Prostate gland (tissue), 2 donors: ENCODE measurements around the gene STAMBP. TPM values are rescaled to one million over a fixed set of nuclear protein-coding genes. Genes with fewer than 3 reads are reported as not detected.

Experiments
- DNase-seq: peaks from one replicate; pipeline ENCODE4 v3.0.0-alpha.2; 2019; ENCODE audit warnings: low spot score
- H3K27ac ChIP-seq, 2 donors: fragments of 200-600 bp; sonication (generic); 2 replicates each; pipeline ENCODE4 v1.5.1; 2017 to 2019
- H3K27me3 ChIP-seq: fragments of 200-600 bp; sonication (generic); replicated peaks from 2 replicates; pipeline ENCODE4 v1.5.1; 2019; ENCODE audit not compliant: insufficient read depth
- H3K36me3 ChIP-seq, 2 donors: fragments of 200-600 bp; sonication (generic); 1 replicate in 1 of 2; 2 replicates in 1 of 2; pipeline versions ENCODE4 v1.5.1 to v1.8.1; 2017 to 2019
- H3K4me1 ChIP-seq: fragments of 200-600 bp; sonication (generic); replicated peaks from 2 replicates; pipeline ENCODE4 v1.5.1; 2019
- H3K4me3 ChIP-seq, 2 donors: fragments of 200-600 bp; sonication (generic); 2 replicates each; pipeline ENCODE4 v1.5.1; 2017 to 2019
- H3K9me3 ChIP-seq: fragments of 200-600 bp; sonication (generic); 2 replicates; pipeline ENCODE4 v1.5.1; 2017
- CTCF ChIP-seq, 4 experiments: fragments of 200-600 bp in 2 of 4; fragments of 450-650 bp in 2 of 4; sonication (generic) in 2 of 4; IDR thresholded peaks; 1 replicate in 3 of 4; 2 replicates in 1 of 4; pipeline ENCODE4 v1.5.1; 2016 to 2019; ENCODE audit warnings: antibody characterized with exemption in 4 of 4, mild to moderate bottlenecking in 2 of 4, moderate library complexity in 2 of 4
- POLR2A ChIP-seq: fragments of 450-650 bp; IDR thresholded peaks from one replicate; pipeline ENCODE4 v1.6.1; 2016; ENCODE audit warnings: antibody characterized with exemption, mild to moderate bottlenecking
- POLR2AphosphoS5 ChIP-seq: sonication (generic); formaldehyde crosslinking; IDR thresholded peaks from one replicate; pipeline ENCODE4 v1.6.1; 2017; ENCODE audit warnings: antibody characterized with exemption
- WGBS: methylation state at CpG from one replicate; pipeline ENCODE4 v1.1.5; 2018; 5-methylcytosine and 5-hydroxymethylcytosine counted together
- intact Hi-C: fragments of 100-400 bp; cut with DNase I; formaldehyde crosslinking; loops from one replicate; pipeline ENCODE4 v1.14.2; 2022
- total RNA-seq, 2 donors: library from RNA; depleted of rRNA; stranded (reverse); fragments of >200 nt; gene quantifications; one replicate each; pipeline ENCODE4 v1.1.0, GENCODE V29; 2016

STAMBP gene
- total RNA-seq, 2 donors from 2014 or later = 45.9 to 56.6 TPM

GRCh38 chr2:73852020-73852419 lies 23.3 kb downstream of the STAMBP start:
- H3K27ac ChIP-seq = no peak overlapping the region
- H3K27me3 ChIP-seq = no peaks in the 10 kb centered on the region
- no peaks in the 10 kb centered on the region for H3K9me3 ChIP-seq
- intact Hi-C loops = no loop called here
- peaks cover 0 to 8% of the 10 kb centered on the region in 2 donors for H3K36me3 ChIP-seq
- DNase-seq = no peak
- H3K4me3 ChIP-seq = no peak overlapping the region
- no peaks in the 10 kb centered on the region for H3K4me1 ChIP-seq
- no peak for TF ChIP-seq POLR2AphosphoS5
- no peak for TF ChIP-seq CTCF (IDR thresholded peaks at IDR 0.05)
- no peak for TF ChIP-seq POLR2A

- no peak overlapping the region for H3K4me3 ChIP-seq
- no peaks in the 10 kb centered on the region for H3K9me3 ChIP-seq
- H3K27ac ChIP-seq = no peak overlapping the region
- DNase-seq = no peak
- WGBS = 80% methylated on average over 2 of the region's 2 CpGs
- H3K36me3 ChIP-seq = no peaks in the 10 kb centered on the region
- TF ChIP-seq POLR2AphosphoS5 = no peak
- TF ChIP-seq POLR2A = no peak
- TF ChIP-seq CTCF (IDR thresholded peaks at IDR 0.05) = no peak
- no peaks in the 10 kb centered on the region for H3K4me1 ChIP-seq
- intact Hi-C loops = no loop called here
- no peaks in the 10 kb centered on the region for H3K27me3 ChIP-seq
These were observed 26.8 kb downstream of the STAMBP start for GRCh38 chr2:73855526-73855925.

- intact Hi-C loops = no loop called here
- no peak for DNase-seq
- Histone ChIP-seq H3K9me3 (no peaks in the 10 kb centered on the region), H3K4me1 (no peaks in the 10 kb centered on the region), H3K4me3 (no peak overlapping the region), H3K36me3 (no peaks in the 10 kb centered on the region), H3K27ac (no peak overlapping the region), H3K27me3 (no peaks in the 10 kb centered on the region)
- no peak for TF ChIP-seq POLR2AphosphoS5
- TF ChIP-seq CTCF (IDR thresholded peaks at IDR 0.05) = no peak
- no peak for TF ChIP-seq POLR2A
These were observed 27.5 kb downstream of the STAMBP start for GRCh38 chr2:73856214-73856613.

- 91% methylated on average over 6 of the region's 6 CpGs for WGBS
- no peak overlapping the region for H3K4me3 ChIP-seq
- no peaks in the 10 kb centered on the region for H3K27me3 ChIP-seq
- H3K9me3 ChIP-seq = no peaks in the 10 kb centered on the region
- TF ChIP-seq POLR2A (no peak), POLR2AphosphoS5 (no peak), CTCF (IDR thresholded peaks at IDR 0.05) (no peak)
- H3K36me3 ChIP-seq = peaks cover 6 to 8% of the 10 kb centered on the region in 2 donors
- DNase-seq = no peak
- H3K4me1 ChIP-seq = peaks cover 3% of the 10 kb centered on the region
- no peak overlapping the region for H3K27ac ChIP-seq
- intact Hi-C loops = no loop called here
These were observed 31.2 kb downstream of the STAMBP start for GRCh38 chr2:73859721-73860586.

- peak overlapping the region; percentile 45 to 69 for H3K27ac ChIP-seq
- peaks cover 6 to 8% of the 10 kb centered on the region in 2 donors for H3K36me3 ChIP-seq
- H3K9me3 ChIP-seq = no peaks in the 10 kb centered on the region
- intact Hi-C loops = no loop called here
- 45% methylated on average over 2 of the region's 2 CpGs for WGBS
- H3K27me3 ChIP-seq = no peaks in the 10 kb centered on the region
- peak; percentile 85 for TF ChIP-seq POLR2AphosphoS5
- TF ChIP-seq CTCF (IDR thresholded peaks at IDR 0.05) = no peak
- no peak for TF ChIP-seq POLR2A
- peak; percentile 55 for DNase-seq
- H3K4me3 ChIP-seq = no peak overlapping the region
- peaks cover 3% of the 10 kb centered on the region for H3K4me1 ChIP-seq
These were observed 34.2 kb downstream of the STAMBP start for GRCh38 chr2:73862987-73863386.
